Stimulated activated CD4-positive, alpha-beta T cell treated with anti-CD3 and anti-CD28 coated beads, Interleukin-2, amount 100 ng/mL, for 4 hours (primary cell): ENCODE data around the gene CDKN3.
A peak's percentile ranks its signal among the peaks of the same experiment; 100 is the strongest.
"Not testable (repeated sequence)": the region's sequence is repeated elsewhere in the genome, so short reads cannot be mapped to it uniquely, and the experiment has no call there.

ENCODE experiments used
- DNase-seq: peaks from one replicate; pipeline ENCODE4 v3.0.0-alpha.2; 2020; ENCODE audit warnings: low read depth

CDKN3 gene

DNA sequence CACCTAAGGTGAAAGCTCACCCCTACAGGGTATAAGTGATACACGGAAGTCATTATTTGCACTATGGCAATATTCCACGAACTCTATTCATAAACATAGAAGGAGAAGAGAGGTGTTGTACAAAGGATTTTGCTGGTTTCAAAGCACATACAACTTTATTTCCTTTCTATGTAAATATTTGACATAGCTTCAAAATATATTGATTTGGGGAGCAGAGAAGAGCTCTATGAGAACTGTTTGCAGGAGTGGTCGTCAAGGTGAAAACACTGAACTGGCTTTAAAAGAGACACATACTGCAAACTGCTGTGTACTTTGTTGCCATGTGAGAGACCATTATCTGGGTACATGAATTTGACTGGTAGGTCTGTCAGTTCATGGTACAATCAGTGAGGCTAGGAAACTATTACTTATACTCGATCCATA lies 27.7 kb downstream of the CDKN3 start:
- DNase-seq, result no peak

- no peak for DNase-seq
These were observed 28.3 kb downstream of the CDKN3 start for GRCh38 chr14:54425068-54425467.

GRCh38 chr14:54425537-54426274 lies 28.9 kb downstream of the CDKN3 start:
- DNase-seq, result no peak

GRCh38 chr14:54427871-54428270 lies 31.1 kb downstream of the CDKN3 start:
- no peak for DNase-seq

- no peak for DNase-seq
These were observed 31.7 kb downstream of the CDKN3 start for GRCh38 chr14:54428527-54428926.

DNA sequence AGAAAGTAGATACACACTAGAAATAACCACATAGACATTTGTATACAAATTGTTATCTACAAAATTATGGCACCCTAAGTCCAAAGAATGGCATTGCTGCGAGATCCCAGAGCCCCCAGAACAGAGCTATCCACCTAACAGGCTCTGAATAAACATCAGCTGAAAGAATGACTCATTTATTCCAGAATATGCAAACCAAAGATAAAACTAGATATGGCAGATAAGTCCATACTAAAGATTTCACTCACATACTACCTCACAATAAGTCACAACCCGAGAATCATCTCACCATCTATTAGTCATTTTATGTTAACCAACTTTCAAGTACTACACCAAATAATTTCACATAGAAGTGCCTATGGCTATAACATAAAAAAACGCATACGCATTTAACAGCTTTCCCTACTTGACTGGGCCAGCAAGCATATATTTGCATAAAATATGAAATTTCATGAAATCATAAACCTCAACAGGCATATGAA lies 38.7 kb downstream of the CDKN3 start:
- no peak for DNase-seq

- DNase-seq, result not testable (repeated sequence)
These were observed 41.1 kb downstream of the CDKN3 start for GRCh38 chr14:54437954-54438353.

DNA sequence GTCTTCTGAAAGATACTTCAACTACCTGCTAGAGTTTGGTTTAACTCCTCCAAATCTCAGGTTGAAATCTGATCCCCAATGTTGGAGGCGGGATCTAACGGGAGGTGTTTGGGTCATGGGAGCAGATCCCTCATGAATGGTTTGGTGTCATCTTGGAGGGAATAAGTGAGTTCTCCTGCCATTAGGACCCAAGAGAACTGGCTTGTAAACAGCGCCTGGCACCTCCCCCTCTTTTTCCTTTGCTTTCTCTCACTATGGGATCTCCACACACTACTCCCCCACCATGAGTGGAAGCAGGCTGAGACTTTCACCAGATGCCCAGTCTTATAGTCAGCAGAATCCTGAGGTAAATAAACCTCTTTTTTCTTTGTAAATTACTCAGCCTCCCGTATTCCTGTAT lies 41.9 kb downstream of the CDKN3 start:
- DNase-seq, result no peak

DNA sequence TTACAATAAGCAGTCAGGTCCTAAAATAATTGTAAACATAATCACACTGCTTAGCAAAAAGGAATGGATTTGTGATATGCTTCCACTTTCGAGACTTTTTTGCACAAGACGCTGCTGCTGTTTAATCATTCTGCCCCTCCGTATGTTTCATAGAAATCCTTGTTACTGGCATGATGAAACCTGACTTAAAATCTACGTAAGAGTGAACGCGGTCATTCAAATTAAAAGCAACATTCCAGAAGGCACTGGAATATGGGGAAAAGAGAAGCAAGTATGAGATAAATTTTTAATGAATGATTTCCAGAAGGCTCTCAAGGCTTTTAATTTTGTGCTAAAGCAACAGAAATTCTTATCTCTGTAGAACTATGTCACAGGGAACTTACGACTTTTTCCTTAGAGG lies 43.2 kb downstream of the CDKN3 start:
- DNase-seq, result no peak

- DNase-seq, result no peak
These were observed 43.7 kb downstream of the CDKN3 start for GRCh38 chr14:54440476-54440872.

DNA sequence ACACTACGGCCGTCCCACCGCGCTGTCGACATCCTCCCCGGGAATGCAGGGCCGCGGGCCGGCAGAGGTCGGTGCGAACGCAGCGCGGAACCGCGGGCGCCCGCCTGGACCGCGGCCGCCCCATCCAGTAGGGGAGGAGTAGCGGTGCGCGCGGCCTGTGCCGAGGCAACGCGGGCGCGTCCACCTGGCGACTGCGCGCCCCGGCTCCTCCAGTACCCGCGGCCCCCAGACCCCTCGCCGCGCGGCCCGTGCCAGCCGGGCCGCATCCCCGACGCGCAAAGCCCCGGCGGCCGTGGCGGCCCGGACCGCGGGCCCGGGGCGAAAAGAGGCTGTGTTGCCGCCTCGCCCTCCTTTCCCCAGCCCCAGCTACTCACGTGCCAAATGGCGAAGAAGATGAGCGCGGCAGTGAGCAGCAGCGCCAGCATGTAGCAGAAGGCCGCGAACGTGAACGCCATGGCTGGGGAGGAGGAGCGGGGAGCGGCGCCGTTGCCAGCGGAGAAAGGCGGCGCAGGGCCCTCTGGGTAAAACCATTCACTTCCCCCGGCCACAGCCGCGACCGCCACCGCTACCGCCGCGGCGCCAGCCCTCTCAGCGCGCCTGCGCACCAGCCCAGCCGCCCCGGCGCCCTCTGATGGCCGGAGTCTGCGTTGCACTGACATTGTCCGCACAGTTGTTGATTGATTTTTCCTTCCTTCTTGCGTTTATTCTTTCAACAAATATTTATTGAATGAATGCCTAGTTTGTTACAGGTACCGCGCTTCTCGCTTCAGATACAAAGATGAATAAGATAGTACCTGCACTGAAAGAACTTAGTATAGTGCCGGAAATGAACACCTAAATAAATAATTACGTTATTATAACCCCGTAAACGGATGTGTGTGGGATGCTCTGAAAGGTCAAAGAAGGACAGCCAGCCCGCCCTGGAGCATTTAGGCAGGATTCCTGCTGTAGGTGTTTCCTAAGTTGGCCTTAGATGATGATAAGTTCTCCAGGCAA lies 44.4 kb downstream of the CDKN3 start, which contains the start of gene CNIH1:
Gene CNIH1 (minus strand): TSS at position 502 of the 996 bp plus-strand sequence. CDS start 47 bp downstream, at position 455.
- peak; percentile 83 for DNase-seq

- DNase-seq, result not testable (repeated sequence)
These were observed 46.2 kb downstream of the CDKN3 start for GRCh38 chr14:54442961-54443360.

DNA sequence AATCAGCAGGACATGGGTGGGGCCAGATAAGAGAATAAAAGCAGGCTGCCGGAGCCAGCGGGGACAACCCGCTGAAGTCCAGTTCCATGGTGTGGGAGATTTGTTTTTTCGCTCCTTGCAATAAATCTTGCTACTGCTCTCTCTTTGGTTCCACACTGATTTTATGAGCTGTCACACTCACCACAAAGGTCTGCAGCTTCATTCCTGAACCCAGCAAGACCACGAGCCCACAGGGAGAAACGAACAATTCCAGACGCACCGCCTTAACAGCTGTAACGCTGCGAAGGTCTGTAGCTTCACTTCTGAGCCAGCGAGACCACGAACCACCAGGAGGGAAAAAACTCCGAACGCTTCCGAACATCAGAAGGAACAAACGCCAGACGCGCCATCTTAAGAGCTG lies 47.2 kb downstream of the CDKN3 start:
- no peak for DNase-seq

GRCh38 chr14:54444681-54445080 lies 47.9 kb downstream of the CDKN3 start:
- DNase-seq, result no peak

DNA sequence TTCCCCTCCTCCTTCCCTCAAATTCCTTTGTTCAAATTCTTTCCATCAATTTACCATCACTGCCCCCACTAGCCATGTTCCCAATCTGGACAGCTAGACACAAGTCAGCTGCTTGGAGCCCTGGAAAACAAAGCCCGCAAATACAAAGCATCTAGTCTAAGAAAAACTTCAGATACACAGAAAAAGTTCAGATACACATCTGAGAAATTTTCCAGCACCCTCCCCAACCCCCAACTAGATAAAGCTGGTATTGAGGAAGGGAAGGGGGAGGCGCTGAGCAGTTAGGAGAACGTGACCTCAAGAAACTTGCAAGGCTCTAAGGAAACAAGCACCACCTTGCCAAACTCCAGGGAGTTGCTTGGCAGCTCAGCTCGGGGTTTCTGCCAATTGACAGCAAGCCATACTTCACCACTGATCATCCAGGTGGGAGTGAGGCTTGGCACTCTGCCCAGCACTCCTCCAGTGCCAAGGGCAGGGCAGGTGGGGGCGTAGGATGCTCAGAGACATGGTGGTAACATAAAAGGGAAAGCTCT lies 49.4 kb downstream of the CDKN3 start:
- no peak for DNase-seq

- DNase-seq, result no peak
These were observed 50.5 kb downstream of the CDKN3 start for GRCh38 chr14:54447231-54447692.

GRCh38 chr14:54450535-54450934 lies 53.7 kb downstream of the CDKN3 start:
- DNase-seq, result no peak

DNA sequence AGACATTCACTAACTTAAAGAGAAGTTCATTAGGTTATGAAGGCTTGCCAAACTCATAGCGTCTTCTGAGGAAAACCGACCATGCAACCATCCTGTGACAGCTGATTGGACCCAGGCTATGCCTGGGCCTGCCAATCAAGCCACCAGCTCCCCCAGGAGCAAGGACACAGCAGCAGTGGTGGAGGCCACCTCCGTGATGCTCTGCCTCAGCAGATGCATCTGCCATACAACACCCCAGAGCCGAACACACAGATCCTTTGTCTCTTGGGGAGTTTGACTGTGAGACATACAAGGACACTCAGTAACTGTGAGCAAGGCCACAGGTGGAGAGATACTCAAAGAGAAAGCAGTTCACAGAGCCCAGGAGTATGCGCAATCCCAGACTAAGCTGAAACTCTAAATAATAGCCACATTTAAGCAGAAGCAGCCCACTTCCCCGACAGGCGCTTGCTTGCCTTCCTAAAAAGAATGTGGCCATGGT lies 54.4 kb downstream of the CDKN3 start:
- DNase-seq, result no peak

DNA sequence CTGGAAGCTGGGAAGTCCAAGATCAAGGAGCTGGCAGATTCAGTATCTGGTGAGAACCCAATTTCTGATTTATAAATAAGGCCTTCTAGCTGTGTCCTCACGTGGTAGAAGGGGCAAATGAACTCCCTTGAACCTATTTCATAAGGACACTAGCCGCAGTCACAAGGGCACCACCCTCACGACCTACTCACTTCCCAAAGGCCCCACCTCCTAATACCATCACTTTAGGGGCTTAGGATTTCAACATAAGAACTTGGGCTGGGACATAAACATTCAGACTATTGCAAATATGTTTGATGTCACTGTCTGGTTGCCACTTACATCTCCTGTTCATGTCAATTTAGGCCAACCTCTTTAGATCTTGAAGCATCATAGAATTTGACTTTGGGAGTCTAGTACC lies 55.2 kb downstream of the CDKN3 start:
- no peak for DNase-seq

DNA sequence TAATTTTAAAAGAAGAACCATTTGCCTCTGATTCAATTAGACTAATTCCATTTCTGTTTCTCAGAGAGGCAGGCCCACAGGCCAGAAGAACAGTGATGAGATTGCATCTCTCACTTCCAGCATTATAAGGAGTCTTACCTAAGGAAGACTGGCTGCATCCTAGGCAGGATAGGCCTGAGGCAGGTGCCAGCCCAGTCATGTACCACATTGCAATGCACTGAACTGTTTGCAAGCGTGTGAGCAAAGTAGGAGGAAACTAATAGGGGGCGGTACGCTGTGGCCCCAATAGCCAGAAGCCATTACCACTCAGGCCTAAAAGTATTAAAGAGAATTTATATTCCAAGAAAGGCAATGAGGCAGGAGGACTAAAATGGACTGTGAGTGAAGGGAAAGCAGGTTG lies 56.4 kb downstream of the CDKN3 start:
- no peak for DNase-seq

DNA sequence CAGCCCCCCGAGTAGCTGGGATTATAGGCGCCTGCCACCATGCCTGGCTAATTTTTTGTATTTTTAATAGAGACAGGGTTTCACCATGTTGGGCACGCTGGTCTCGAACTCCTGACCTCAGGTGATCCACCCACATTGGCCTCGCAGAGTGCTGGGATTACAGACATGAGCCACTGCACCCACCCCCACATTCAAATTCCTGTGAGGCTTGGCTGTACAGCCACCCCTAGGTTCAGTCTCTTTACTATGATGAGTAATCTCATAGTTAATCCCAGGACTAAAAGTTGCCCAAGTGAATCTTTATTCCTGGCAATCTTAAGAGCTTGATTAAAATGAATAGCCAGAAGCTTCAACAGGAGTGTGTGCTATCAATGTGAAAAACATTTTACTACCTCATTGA lies 57.2 kb downstream of the CDKN3 start:
- not testable (repeated sequence) for DNase-seq

GRCh38 chr14:54455363-54455762 lies 58.6 kb downstream of the CDKN3 start:
- DNase-seq, result no peak
